ENCODE data around the gene MSRB2.
A peak's percentile ranks its signal among the peaks of the same experiment; 100 is the strongest.

Gene MSRB2

GRCh38 chr10:23111517-23112286 is 16.3 kb downstream of the MSRB2 start:
- DNase-seq (ENCODE audit: low spot score): no peak

- DNase-seq (ENCODE audit: low spot score): no peak
These were observed 19.0 kb downstream of the MSRB2 start for GRCh38 chr10:23114228-23114850.

- no peak for DNase-seq (ENCODE audit: low spot score)
These were observed 21.3 kb downstream of the MSRB2 start for GRCh38 chr10:23116486-23117205.

DNA sequence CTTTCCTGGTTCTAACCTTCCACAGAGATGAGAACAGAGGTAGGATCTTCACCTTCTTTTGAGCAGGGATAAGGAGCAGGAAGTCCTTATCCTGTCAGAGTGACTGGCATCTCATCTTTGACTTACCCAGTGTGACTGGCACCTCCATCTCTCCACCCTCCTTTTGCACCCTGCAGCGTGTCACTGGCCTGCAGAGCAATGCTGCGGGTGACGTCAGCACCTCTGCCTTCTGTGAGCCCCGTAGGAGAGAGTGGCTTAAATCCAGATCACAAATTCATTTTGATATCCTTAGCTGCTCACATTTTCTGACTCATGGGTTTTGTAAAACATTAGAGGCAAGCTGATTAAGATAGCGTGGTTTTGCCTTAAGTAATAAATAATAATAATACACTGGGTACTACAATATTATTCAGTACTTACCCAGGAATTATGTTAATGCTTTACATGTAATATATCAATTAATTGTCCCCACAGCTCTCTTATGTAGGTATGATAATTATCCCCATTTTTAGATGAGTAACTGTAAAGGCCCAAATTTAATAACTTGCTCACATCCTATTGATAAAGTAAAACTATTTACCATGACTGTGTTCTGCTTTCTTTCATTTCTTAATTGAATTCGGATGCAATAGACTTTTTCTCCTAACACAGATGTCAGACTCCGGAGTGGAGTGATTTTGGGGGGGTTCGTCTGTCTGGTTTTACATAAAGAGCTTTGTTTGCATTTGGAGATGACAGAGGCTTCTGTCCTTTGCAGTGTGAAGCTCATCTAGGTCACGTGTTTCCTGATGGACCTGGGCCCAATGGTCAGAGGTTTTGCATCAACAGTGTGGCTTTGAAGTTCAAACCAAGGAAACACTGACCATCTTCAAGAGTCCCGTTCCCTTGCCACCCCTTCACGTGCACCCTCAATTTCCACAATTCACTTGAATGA is 24.9 kb downstream of the MSRB2 start:
- DNase-seq (ENCODE audit: low spot score): no peak

DNA sequence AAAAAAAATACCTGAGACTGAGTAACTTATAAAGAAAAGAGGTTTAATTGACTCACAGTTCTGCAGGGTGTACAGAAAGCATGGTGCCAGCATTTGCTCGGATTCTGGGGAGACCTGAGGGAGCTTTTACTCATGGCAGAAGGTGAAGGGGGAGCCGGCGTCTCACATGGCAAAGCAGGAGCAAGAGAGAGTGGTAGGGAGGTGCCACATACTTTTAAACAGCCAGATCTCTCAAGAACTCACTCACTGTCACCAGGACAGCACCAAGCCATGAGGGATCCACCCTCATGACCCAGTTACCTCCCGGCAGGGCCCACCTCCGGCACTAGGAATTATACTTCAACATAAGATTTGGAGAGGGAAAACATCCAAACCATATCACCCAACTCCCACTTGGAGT is 25.8 kb downstream of the MSRB2 start:
- DNase-seq (ENCODE audit: low spot score): no peak

GRCh38 chr10:23136462-23136861 is 41.1 kb downstream of the MSRB2 start:
- no peak for DNase-seq (ENCODE audit: low spot score)

DNA sequence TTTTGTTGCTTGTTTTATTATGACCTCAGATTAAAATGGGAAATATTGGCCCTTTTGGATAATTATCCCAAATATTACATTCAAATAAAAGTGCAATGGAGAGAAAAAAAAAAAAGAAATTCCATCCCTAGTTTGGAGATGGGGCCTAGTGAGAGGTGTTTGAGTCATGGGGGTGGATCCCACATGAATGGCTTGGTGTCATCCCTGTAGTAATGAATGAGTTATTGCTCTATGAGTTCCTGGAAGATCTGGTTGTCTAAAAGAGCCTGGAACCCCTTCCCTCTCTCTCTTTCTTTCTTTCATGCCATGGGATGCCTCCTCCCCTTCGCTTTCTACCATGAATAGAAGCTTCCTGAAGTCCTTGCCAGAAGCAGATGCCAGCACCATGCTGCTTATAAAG is 44.3 kb downstream of the MSRB2 start:
- no peak for DNase-seq (ENCODE audit: low spot score)

GRCh38 chr10:23141995-23142394 is 46.6 kb downstream of the MSRB2 start:
- DNase-seq (ENCODE audit: low spot score): no peak

DNA sequence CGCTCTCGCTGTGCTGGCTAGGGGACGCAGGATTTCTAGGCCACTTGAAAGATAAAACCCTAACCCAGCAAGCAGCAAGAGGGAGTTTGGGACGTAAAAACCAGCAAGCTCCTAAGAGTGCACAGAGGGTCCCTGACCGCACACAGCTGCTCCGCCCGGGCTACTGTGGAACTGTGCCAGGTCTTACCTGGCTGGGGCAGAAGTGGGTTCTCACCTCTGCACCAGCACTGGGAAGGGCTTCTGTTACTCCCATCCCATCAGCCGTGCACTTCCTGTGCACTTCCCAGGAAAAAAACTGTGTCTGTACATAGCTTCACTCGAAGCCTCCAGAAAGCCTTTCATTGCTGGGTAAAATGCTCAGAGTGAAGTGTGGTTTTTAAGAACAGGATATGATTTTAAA is 50.9 kb downstream of the MSRB2 start:
- no peak for DNase-seq (ENCODE audit: low spot score)

GRCh38 chr10:23147035-23147434 is 51.7 kb downstream of the MSRB2 start:
- no peak for DNase-seq (ENCODE audit: low spot score)

- no peak for DNase-seq (ENCODE audit: low spot score)
These were observed 52.8 kb downstream of the MSRB2 start for GRCh38 chr10:23148214-23148613.

DNA sequence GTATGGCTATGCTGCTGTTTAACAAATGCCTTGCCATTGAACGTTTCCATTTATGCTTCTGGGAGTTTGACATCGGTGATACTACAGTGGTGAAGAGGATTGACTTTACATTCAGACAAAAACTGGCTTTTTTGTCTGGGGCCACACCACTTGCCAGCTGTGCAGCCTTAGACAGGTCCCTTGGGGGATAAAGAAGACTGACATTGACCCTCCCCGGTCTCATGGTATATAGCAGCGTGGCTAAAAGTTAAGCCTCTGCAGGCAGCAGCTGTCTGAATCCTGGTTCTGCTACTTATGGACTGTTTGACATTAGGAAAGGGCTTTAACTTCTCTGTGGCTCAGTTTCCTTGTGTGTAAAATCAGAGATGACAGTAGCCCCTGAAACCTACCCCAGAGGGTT is 54.7 kb downstream of the MSRB2 start:
- no peak for DNase-seq (ENCODE audit: low spot score)

- no peak for DNase-seq (ENCODE audit: low spot score)
These were observed 55.2 kb downstream of the MSRB2 start for GRCh38 chr10:23150610-23151009.

DNA sequence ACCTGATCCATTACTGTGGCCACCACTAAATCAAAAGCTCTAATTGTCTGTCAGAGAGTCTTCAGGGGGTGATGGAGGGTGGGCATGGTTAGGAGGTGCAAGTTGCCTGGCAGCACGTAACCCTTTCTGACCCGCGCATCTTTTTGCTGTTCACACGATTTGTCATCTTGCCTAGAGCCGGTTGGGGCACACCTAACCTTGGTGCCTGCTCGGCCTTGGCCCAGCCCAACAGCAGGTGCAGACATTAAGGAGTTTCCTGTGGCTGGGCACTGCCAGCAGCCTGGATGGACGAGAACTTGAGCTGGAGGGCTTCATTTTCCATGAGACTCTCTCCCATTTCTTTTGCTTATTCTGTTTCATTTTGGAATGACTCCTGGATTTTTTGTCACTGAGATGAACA is 55.7 kb downstream of the MSRB2 start:
- DNase-seq (ENCODE audit: low spot score): no peak

- no peak for DNase-seq (ENCODE audit: low spot score)
These were observed 59.8 kb downstream of the MSRB2 start for GRCh38 chr10:23155169-23155568.

GRCh38 chr10:23156447-23157150 is 61.2 kb downstream of the MSRB2 start:
- no peak for DNase-seq (ENCODE audit: low spot score)

- DNase-seq (ENCODE audit: low spot score): no peak
These were observed 61.9 kb downstream of the MSRB2 start for GRCh38 chr10:23157239-23157681.

DNA sequence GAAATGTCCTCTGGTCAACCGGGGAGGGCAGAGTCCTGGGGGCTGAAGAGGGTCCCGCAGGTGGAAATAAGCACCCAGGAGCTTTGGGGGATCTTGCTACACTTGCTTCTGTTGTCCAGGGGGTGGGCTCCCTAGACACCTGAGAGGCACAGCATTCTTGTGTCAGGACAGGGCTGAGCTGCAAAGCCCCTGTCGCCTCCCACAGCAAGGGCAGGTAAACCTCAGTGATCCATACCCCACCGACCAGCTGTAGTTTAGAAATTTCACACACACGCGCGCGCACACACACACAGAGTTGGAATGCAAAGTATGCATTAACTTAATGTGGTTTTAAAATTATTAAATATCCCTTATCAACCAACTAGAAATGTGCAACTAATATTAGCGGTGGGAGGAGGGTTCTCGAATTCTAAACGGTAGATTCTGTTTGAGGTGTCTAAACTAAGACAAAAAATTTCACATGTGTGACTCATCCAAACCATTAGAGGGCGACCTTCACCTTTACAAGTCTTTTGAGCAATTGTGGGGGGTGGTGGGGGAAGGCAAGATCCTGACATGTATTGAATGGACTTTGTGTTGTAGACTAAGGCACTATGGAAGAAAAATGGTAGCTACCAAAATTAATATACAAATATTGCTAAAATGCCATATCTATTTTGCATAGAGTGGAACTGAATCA is 62.5 kb downstream of the MSRB2 start:
- peak; percentile 69 for DNase-seq (ENCODE audit: low spot score)

DNA sequence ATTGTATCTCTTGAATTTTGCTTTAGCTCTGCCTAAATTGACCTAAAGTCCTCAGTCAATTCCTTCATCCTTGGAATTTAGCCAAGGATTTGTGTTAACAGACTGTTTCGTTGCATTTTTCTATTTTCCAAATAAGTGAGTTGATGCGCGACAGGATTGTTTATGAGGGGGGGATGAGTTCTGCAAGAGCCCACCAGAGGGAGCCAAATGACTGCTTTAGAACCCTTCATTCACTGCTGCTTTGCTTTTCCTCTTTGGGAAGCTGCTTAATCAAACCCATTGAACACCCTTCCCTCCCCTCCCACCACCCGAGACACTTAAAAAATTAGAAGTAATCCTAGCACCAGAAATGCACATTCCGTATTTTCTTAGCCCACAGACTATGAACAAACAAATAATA is 63.0 kb downstream of the MSRB2 start:
- peak; percentile 88 for DNase-seq (ENCODE audit: low spot score)

DNA sequence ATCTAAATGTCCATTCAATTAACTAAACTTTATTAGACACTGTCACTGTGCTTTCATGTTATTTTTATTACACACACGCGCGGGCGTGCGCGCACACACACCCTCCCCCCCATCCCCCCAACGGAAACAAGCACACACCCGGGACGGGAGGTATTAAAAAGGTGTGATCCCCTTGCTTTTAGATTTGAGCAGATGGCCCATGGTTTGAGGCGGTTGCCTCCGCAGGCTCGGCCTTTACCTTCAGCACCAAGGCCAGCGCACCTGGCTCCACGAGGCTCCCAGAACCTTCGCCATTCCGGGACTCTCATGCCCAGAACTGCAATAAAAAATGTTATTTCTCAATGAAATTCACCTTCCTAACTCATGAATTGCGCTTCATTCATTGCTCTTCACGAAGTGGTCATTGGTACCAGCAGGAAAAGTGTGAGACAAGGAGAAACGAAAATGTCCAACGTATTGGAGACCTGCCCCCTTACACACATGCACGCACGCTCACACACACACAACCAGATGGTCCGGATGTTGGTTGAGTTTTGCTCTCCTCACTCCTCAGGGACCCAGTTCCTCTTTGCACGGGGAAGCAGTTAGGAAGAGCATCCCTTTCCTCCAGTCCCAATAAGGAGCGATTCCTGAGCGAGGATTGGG is 76.0 kb downstream of the MSRB2 start:
- DNase-seq (ENCODE audit: low spot score): peak; percentile 77
